HepG2 (cell line): ENCODE results near the gene PRKAR1B. TPM values are rescaled to one million over a fixed set of nuclear protein-coding genes. Genes with fewer than 3 reads are reported as not detected.

Source experiments
- ATAC-seq: fragments of 200-7000 bp; cut with Tn5 transposase; 3 replicates; pipeline ENCODE4 v1.9.1; 2020; ENCODE audit warnings: mild to moderate bottlenecking, moderate library complexity
- BruUV-seq: library from RNA; stranded (reverse); fragments of 400-500 nt; replicated peaks from 2 replicates; lab custom pipeline; 2021; lab: Mats Ljungman, UMichigan
- CTCF ChIA-PET: fragments of 300-600 bp; formaldehyde crosslinking; extraction: SDS; loops from one replicate; lab custom pipeline; 2021; ENCODE audit warnings: low total read pairs, inconsistent platforms, low intra/inter-chr PET ratio; lab: Yijun Ruan, JAX
- POLR2A ChIA-PET: fragments of 350-600 bp; sonication (Branson Sonifier 250); formaldehyde crosslinking; loops from one replicate; lab custom pipeline; 2020; ENCODE audit warnings: antibody characterized with exemption, inconsistent platforms; lab: Yijun Ruan, JAX
- DNase-seq: peaks from one replicate; pipeline ENCODE4 v3.0.0-alpha.2; 2015; ENCODE audit warnings: low spot score
- FAIRE-seq: peaks from 3 replicates; lab custom pipeline; 2011; peaks lifted over from hg19 to GRCh38; lab: Jason Lieb, UNC
- H2AFZ ChIP-seq: one replicate; pipeline ENCODE4 v1.6.1; 2011; ENCODE audit warnings: low read length, inconsistent platforms
- H3K27ac ChIP-seq: fragments of 300-600 bp; 3 replicates; pipeline ENCODE4 v1.8.0; 2011; ENCODE audit warnings: mixed run types, mild to moderate bottlenecking, mixed read lengths, low read length, inconsistent platforms; ENCODE audit not compliant: insufficient read depth; ENCODE audit errors: extremely low read length
- H3K27me3 ChIP-seq, 2 experiments: fragments of 200-600 bp in 1 of 2; 2 replicates in 1 of 2; 3 replicates in 1 of 2; pipeline versions ENCODE4 v1.6.0 to v1.8.0; 2011; ENCODE audit warnings: low read length in 2 of 2, mild to moderate bottlenecking in 2 of 2, moderate library complexity in 2 of 2, inconsistent platforms in 1 of 2; ENCODE audit not compliant: insufficient read depth in 2 of 2, control insufficient read depth in 1 of 2
- H3K36me3 ChIP-seq, 2 experiments: fragments of 200-600 bp in 1 of 2; replicated peaks in 1 of 2; 2 replicates in 1 of 2; 3 replicates in 1 of 2; pipeline versions ENCODE4 v1.5.1 to v1.8.0; 2011; ENCODE audit warnings: low read length in 2 of 2, inconsistent platforms in 1 of 2; ENCODE audit not compliant: insufficient read depth in 2 of 2, control insufficient read depth in 1 of 2
- H3K4me1 ChIP-seq: 2 replicates; pipeline ENCODE4 v1.5.1; 2012; ENCODE audit warnings: low read length, inconsistent platforms; ENCODE audit not compliant: insufficient read depth
- H3K4me2 ChIP-seq: 2 replicates; pipeline ENCODE4 v1.6.0; 2011; ENCODE audit warnings: low read depth, low read length, inconsistent platforms
- H3K4me3 ChIP-seq, 3 experiments: fragments of 200-600 bp in 1 of 3; sonication (generic), shearing (Covaris generic) in 1 of 3; replicated peaks in 1 of 3; 2 replicates each; pipeline ENCODE4 v1.5.1; 2011 to 2016; ENCODE audit warnings: low read length in 3 of 3, inconsistent platforms in 2 of 3, low read depth in 2 of 3, mild to moderate bottlenecking in 2 of 3, control low read depth in 1 of 3, mixed read lengths in 1 of 3; ENCODE audit not compliant: insufficient read depth in 1 of 3
- H3K79me2 ChIP-seq: one replicate; pipeline ENCODE4 v1.6.1; 2011; ENCODE audit warnings: low read length, inconsistent platforms; ENCODE audit not compliant: insufficient read depth
- H3K9ac ChIP-seq: 2 replicates; pipeline ENCODE4 v1.6.0; 2011; ENCODE audit warnings: mild to moderate bottlenecking, low read depth, low read length, inconsistent platforms; ENCODE audit not compliant: insufficient read depth
- H3K9me3 ChIP-seq: 2 replicates; pipeline ENCODE4 v1.5.1; 2012; ENCODE audit warnings: mild to moderate bottlenecking, low read length
- H4K20me1 ChIP-seq: 2 replicates; pipeline ENCODE4 v1.6.0; 2011; ENCODE audit warnings: inconsistent platforms, mild to moderate bottlenecking, low read length, moderate library complexity; ENCODE audit not compliant: insufficient read depth
- ATF2 ChIP-seq: sonication (generic); formaldehyde crosslinking; IDR thresholded peaks from 2 replicates; pipeline ENCODE4 v1.4.0; 2020; ENCODE audit warnings: missing genetic modification reagents
- BHLHE40 ChIP-seq: IDR thresholded peaks from 2 replicates; pipeline ENCODE4 v1.6.1; 2011; ENCODE audit warnings: low read length, improper control_type of control experiment
- ELF3 ChIP-seq: IDR thresholded peaks from 2 replicates; pipeline ENCODE4 v1.6.1; 2016; ENCODE audit warnings: missing genetic modification reagents, missing compliant biosample characterization
- FUBP1 ChIP-seq: sonication (generic); formaldehyde crosslinking; IDR thresholded peaks from 2 replicates; pipeline ENCODE4 v1.5.1; 2020; ENCODE audit warnings: missing genetic modification reagents, mild to moderate bottlenecking, borderline replicate concordance
- HNRNPK ChIP-seq: fragments of 200-400 bp; formaldehyde crosslinking; IDR thresholded peaks from 2 replicates; pipeline ENCODE4 v1.6.1; 2018; ENCODE audit warnings: low read length, low read depth, moderate library complexity, mild to moderate bottlenecking; ENCODE audit not compliant: poor library complexity, severe bottlenecking
- JARID2 ChIP-seq: sonication (generic); formaldehyde crosslinking; IDR thresholded peaks from 2 replicates; pipeline ENCODE4 v1.8.1; 2023; ENCODE audit warnings: missing genetic modification reagents, inconsistent platforms; ENCODE audit not compliant: insufficient replicate concordance
- NR2C2 ChIP-seq: sonication (generic); formaldehyde crosslinking; IDR thresholded peaks from 2 replicates; pipeline ENCODE4 v1.4.0; 2020; ENCODE audit warnings: missing genetic modification reagents, mild to moderate bottlenecking, moderate library complexity, borderline replicate concordance
- NR2F2 ChIP-seq: IDR thresholded peaks from 2 replicates; pipeline ENCODE4 v1.6.1; 2012; ENCODE audit warnings: low read depth, inconsistent platforms, borderline replicate concordance
- TBP ChIP-seq: sonication (generic); formaldehyde crosslinking; IDR thresholded peaks from 2 replicates; pipeline ENCODE4 v1.5.0; 2020; ENCODE audit warnings: missing genetic modification reagents
- TEF ChIP-seq: sonication (generic); formaldehyde crosslinking; IDR thresholded peaks from 2 replicates; pipeline ENCODE4 v1.5.0; 2020; ENCODE audit warnings: missing genetic modification reagents
- TFDP2 ChIP-seq: sonication (generic); formaldehyde crosslinking; IDR thresholded peaks from 2 replicates; pipeline ENCODE4 v1.4.0; 2020; ENCODE audit warnings: missing genetic modification reagents
- ZC3H4 ChIP-seq: sonication (generic); formaldehyde crosslinking; IDR thresholded peaks from 2 replicates; pipeline ENCODE4 v1.4.0; 2020; ENCODE audit warnings: missing genetic modification reagents, borderline replicate concordance
- ZNF281 ChIP-seq: sonication (generic); formaldehyde crosslinking; IDR thresholded peaks from 2 replicates; pipeline ENCODE4 v1.4.0; 2020; ENCODE audit warnings: missing genetic modification reagents, borderline replicate concordance
- ZNF430 ChIP-seq: sonication (generic); formaldehyde crosslinking; IDR thresholded peaks from 2 replicates; pipeline ENCODE4 v1.9.0; 2021; ENCODE audit warnings: mild to moderate bottlenecking, missing genetic modification reagents
- ZNF614 ChIP-seq: IDR thresholded peaks from 2 replicates; pipeline ENCODE4 v1.6.1; 2018; ENCODE audit warnings: missing biosample characterization, missing genetic modification reagents, inconsistent platforms, borderline replicate concordance
- ZNF792 ChIP-seq: IDR thresholded peaks from 2 replicates; pipeline ENCODE4 v1.6.1; 2016
- ZSCAN20 ChIP-seq: sonication (generic); formaldehyde crosslinking; IDR thresholded peaks from 2 replicates; pipeline ENCODE4 v1.4.0; 2020; ENCODE audit warnings: missing genetic modification reagents, mild to moderate bottlenecking, borderline replicate concordance
- WGBS: methylation state at CpG from one replicate; pipeline ENCODE4 v1.1.6; 2017; ENCODE audit warnings: low lambda C conversion rate; 5-methylcytosine and 5-hydroxymethylcytosine counted together
- in situ Hi-C: cut with HindIII; loops from 2 replicates; pipeline ENCODE4 v1.10.0; 2017; ENCODE audit warnings: low pct_unique_long_range_greater_than_20kb; ENCODE audit not compliant: extremely low pct_ligation_motif_present
- intact Hi-C: fragments of 100-400 bp; cut with micrococcal nuclease; formaldehyde crosslinking; loops from one replicate; pipeline ENCODE4 v1.10.0; 2022; ENCODE audit not compliant: unreplicated experiment
- polyA plus RNA-seq, 8 experiments: library from polyadenylated mRNA; depleted of rRNA in 3 of 8; stranded (reverse) in 7 of 8; unstranded in 1 of 8; fragments of >200 nt; fragmentation: Illumina TruSeq in 4 of 8; extraction: Trizol in 4 of 8; gene quantifications; 2 replicates each; pipeline versions ENCODE4 v1.2.1 to v1.2.3, GENCODE V29; 2011 to 2016; ENCODE audit warnings: low read depth in 4 of 8, missing spikeins in 1 of 8, mixed read lengths in 1 of 8; ENCODE audit not compliant: insufficient read depth in 1 of 8
- total RNA-seq, 5 experiments: library from RNA; depleted of rRNA; stranded (reverse); fragments of >200 nt; fragmentation: Illumina TruSeq; extraction: Trizol; gene quantifications; 2 replicates each; pipeline ENCODE4 v1.2.3, GENCODE V29; 2016; ENCODE audit warnings: low read depth in 1 of 5

Gene PRKAR1B
- total and polyA plus RNA-seq, 2 of the 13 experiments (the other 11 are each of a cell fraction or from before 2014, with no cell fraction given): 7.9 to 28.2 TPM

- TF ChIP-seq FUBP1 (no peak), HNRNPK (no peak), JARID2 (CRISPR knock-in tag) (no peak), ATF2 (CRISPR knock-in tag) (no peak), ZC3H4 (CRISPR knock-in tag) (no peak), ZNF430 (CRISPR knock-in tag) (no peak), TEF (CRISPR knock-in tag) (no peak)
Observed at GRCh38 chr7:528451-528850, 198.6 kb downstream of the PRKAR1B start (continued).

GRCh38 chr7:527723-528122 is 199.4 kb downstream of the PRKAR1B start:
- no peak overlapping the region for H3K4me2 ChIP-seq
- H3K4me1 ChIP-seq: peaks cover 13% of the 10 kb centered on the region
- peaks cover 16 to 51% of the 10 kb centered on the region in 2 experiments for H3K27me3 ChIP-seq
- no peaks in the 10 kb centered on the region for H3K79me2 ChIP-seq
- H3K27ac ChIP-seq: no peak overlapping the region
- H2AFZ ChIP-seq: no peak overlapping the region
- ATAC-seq: no peak
- ChIA-PET CTCF (no interaction called here), POLR2A (no interaction called here)
- no peak for FAIRE-seq
- H3K36me3 ChIP-seq: no peaks in the 10 kb centered on the region
- H3K9me3 ChIP-seq: no peaks in the 10 kb centered on the region
- H3K4me3 ChIP-seq: no peak overlapping the region
- H4K20me1 ChIP-seq: no peaks in the 10 kb centered on the region
- no peak overlapping the region for H3K9ac ChIP-seq
- WGBS: 37% methylated on average over 4 of the region's 4 CpGs
- no peak for DNase-seq
- intact Hi-C loops (no loop called here), in situ Hi-C loops (no loop called here)
- BruUV-seq: no TSS peak
- TF ChIP-seq BHLHE40: no peak
- TF ChIP-seq ZNF792 (CRISPR knock-in tag): no peak
- TF ChIP-seq NR2F2: no peak
- TF ChIP-seq TFDP2: no peak
- TF ChIP-seq NR2C2: no peak
- no peak for TF ChIP-seq ELF3
- no peak for TF ChIP-seq TBP (CRISPR knock-in tag)
- TF ChIP-seq ZNF614 (CRISPR knock-in tag): no peak
- TF ChIP-seq ZSCAN20: no peak
- no peak for TF ChIP-seq ZNF281
